RCC 7860 (cell line): ENCODE results near the gene FAM216B.
"Not testable (repeated sequence)": the region's sequence is repeated elsewhere in the genome, so short reads cannot be mapped to it uniquely, and the experiment has no call there.

Experiments
- DNase-seq: peaks from one replicate; pipeline ENCODE4 v3.0.0-alpha.2; 2015; ENCODE audit warnings: low spot score
- FAIRE-seq: peaks from 2 replicates; lab custom pipeline; 2012; peaks lifted over from hg19 to GRCh38; lab: Jason Lieb, UNC

The FAM216B gene

DNA sequence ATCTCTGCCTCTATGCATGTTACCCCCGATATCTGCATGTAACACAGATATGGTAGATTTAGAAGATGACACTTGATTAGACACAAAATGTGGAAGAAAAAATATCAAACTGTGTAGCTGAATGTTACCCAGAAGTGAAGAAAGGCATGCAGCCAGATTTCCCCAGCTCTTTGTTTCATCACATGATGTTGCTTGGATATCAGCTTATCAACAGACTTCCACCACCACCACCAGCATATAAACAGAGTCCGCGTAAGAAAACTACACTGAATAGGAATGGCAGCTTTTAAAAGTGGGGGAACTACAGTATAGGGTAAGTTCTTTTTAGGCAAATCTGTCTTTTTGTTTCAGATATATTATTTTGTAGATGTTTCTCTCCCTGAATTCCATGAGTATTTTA is at the start of gene FAM216B:
TSS of gene FAM216B (plus strand) at position 233 of the 400 bp plus-strand sequence. CDS start 2,484 bp downstream, outside the sequence.
- no peak for FAIRE-seq

DNA sequence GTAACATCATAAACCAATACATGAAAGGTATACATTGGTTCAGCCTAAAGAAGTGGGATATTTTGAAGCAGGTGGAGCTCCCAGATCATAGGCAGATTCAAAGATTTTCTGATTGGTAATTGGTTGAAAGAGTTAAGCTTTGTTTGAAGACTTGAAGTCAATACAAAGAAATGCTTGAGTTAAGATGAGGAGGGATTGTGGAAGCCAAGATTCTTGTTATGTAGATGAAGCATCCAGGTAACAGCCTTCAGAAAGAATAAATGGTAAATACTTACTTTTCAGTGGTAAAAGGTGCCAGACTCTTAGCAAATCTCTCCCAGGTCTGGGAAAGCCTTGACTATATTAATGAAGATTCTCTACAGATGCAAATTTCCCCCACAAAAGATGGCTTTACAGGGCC is 49.3 kb upstream of the FAM216B start:
- DNase-seq: no peak

More for the DNA sequence above, at the start of gene FAM216B:
- DNase-seq: no peak

DNA sequence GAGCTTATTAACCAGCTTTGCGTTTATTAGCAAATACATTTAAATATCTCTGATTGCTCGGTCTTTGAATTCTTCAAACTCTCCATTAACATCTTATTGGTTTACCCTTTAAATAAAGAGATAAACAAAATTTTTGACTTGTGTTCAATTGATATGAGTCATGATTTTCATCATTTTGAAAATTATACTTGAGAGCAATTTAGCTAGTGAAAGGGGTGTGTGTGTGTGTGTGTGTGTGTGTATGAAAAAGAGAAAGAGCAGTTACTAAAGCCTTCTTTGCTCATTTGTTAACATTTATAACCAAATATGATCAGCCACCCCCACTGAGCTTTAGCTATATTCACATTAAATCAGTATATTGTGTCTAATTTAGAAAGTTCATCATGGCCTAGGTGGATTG is 48.3 kb upstream of the FAM216B start:
- no peak for DNase-seq
- no peak for FAIRE-seq

More for the DNA sequence above, 49.3 kb upstream of the FAM216B start:
- FAIRE-seq: no peak

DNA sequence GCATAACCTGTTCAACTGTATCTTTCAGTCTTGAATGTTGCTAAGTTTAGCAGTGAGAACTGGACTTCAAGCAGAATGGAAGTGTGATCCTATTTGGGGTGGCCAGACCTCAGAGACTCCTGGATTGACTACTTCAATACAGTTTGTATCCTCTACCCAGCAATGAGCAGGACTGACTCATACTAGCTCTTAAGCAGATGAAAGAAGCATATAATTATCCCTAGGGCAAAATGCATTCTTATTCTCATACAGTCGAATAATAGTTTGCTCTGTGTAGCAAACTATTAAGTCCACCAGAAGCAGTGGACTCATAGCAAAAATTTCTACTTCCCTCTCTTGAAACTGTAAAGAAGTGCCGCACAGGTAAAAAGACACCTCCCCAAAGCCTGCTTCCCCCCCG is 46.4 kb upstream of the FAM216B start:
- FAIRE-seq (no peak), DNase-seq (no peak)

DNA sequence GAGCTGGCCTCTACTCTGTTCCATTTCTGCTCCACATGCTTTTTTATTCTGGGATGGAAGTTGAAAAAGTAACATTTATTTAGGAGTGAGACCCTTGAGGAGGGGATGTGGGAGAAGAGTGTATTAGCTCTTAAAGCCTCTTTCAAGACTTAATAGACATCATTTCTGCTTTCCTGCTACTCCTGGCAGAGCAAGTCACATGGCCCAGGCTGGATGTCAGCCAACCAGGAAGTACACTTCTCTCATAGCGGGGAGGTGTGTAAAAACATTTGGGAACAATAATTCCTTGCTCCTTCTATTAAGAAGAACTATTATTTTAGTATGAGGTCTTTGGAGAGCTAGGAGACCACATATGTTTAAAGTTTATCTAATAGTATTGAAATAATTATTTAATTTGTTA is 40.6 kb upstream of the FAM216B start:
- DNase-seq: no peak
- no peak for FAIRE-seq

DNA sequence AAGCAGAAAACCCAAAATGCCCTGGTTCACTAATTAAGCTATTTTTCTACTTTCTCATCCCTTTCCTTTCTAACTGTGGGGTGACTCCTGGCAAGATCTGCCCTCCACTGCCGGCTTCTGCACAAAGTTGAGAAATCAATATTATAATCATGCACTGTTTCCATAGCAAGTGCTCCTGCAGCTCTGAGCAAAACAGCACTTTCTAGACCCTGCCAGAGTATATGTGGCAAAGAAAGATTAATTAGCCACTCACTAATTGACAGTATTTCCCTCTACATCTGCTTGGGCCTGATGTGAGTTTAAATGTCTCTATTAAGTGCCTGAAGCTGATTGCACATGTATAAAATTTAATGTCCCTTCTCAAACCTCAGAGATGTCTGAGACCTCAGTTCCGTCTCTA is 39.5 kb upstream of the FAM216B start:
- FAIRE-seq: no peak

DNA sequence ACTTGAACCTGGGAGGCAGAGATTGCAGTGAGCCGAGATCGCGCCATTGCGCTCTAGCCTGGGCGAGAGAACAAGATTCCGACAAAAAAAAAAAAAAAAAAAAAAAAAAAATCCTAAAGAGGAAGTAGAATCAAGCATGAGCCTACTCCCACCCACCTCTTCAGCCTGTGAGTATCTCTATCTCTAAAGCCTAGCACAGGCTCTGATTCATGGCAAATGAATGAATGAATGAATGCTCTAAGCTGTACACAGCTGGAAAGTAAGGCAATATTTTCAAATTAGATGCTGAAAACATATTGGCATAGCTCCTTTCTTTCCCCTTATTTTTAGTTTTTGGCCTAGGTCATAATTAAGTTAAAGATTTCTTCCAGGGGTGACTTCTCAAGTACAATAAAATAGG is 35.7 kb upstream of the FAM216B start:
- DNase-seq (no peak), FAIRE-seq (no peak)

More for the DNA sequence above, 39.5 kb upstream of the FAM216B start:
- DNase-seq: no peak

DNA sequence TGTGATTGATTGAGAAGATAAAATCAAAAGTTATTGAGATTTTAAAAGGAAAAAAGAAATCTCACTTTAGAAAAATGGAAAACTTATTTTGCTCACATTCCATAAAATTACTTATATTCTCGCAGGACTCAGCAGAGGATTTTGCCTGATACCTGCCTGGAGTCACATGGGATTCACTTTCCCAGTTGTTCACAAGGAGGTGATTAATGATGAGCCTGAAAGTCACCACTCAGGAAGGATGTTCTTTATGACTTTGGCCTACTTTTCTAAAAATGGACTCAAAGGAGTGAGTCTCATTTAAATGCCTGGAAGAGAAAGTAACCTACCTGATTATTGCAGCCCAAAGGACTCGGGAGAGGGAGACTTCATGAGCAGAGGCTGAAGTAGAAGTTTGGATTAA is 34.5 kb upstream of the FAM216B start:
- FAIRE-seq: no peak
- no peak for DNase-seq

DNA sequence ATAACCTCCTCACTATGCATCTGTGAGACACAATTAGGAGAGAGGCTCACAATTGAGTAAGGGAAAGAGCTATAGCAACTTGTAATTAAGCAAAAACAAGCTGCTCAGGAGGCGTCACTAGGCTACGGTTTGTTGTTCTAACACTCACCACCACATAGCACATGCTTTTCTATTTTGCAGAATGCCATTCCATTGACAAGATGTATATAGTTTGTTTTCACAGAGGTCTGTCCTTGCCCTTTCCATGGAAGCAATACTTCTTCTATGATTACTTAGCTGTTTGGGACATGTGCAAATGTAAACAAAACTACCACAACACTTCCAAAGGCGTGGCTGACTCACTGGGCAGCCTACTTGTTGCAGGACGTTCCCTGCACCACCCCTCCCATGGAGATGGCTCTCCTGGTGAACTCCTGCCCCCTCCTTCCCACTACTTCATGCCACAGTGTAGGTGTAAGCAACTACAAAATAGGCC is 33.9 kb upstream of the FAM216B start:
- FAIRE-seq: no peak

DNA sequence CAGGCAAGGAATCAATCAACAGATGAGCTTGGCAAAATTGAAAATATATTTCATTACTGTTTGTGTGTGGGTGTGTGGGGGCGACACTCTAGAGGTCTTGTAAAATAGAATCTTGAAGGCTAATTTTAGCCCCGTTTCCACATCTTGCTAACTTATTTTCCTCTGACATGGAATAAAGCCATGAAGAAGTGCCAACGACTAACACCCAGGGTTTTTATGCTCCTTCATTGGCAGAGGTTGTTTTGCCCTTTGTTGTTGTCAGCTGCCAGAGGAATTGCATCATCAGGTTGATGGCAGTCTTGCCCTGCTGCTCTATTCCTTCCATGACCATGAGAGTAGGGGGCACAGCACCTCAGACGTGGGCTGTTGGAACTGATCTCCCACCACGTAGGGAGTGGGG is 30.6 kb upstream of the FAM216B start:
- no peak for DNase-seq
- FAIRE-seq: no peak

More for the DNA sequence above, 33.9 kb upstream of the FAM216B start:
- DNase-seq: no peak

DNA sequence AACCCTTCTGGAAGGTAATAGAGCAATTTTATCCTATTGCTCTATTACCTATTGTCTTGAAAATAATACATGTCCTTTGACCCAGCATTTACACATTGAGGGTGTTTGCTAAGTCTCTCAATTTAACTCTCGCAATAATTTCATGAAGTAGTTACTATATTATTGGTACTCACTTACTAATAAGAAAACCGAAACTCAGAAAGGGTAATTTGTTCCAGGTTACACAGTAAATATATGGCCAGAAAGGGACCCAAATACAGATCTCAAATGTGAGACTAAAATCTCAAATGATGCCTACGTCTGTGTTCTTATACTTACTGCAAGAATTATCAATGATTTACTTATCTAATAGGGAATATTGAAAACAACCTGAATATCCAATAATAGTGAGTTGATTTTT is 29.7 kb upstream of the FAM216B start:
- no peak for DNase-seq
- FAIRE-seq: no peak

DNA sequence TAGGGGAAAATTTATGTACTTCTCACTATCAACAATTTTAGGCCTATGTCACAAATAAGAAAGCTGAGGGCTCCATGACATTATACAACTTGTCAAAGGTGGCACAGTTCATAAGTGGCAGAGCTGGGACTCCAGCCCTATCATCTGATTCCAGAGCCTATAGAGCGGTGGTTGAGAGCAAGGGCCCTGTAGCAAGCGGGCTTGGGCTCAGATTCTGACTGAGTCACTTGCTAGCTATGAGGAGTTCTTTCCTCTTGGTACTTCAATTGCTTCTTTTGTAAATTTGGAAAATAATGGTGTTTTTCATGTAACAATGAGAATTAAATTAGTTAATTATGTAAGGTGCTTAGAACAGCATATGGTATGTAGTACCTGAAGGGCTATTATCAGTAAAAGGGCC is 28.7 kb upstream of the FAM216B start:
- no peak for DNase-seq
- FAIRE-seq: no peak

DNA sequence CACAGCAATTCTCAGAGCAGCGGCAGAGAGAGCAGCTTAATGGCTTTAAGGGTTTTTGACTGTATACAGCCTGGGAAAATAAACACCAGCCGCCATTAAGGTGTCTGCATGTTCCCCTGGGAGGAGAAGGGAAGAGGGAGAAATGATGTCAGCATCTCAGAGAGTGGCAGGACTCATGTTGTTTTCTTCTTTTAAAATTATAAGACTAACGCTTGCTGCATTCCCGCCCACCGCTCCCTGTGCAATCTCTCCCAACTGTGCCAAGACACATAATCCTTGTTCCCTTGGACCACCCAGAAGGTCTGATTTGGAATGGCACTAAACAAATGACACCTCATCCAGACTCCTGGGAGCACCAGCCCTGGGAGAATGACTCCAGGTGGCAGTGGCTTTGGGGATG is 27.7 kb upstream of the FAM216B start:
- FAIRE-seq (no peak), DNase-seq (no peak)

DNA sequence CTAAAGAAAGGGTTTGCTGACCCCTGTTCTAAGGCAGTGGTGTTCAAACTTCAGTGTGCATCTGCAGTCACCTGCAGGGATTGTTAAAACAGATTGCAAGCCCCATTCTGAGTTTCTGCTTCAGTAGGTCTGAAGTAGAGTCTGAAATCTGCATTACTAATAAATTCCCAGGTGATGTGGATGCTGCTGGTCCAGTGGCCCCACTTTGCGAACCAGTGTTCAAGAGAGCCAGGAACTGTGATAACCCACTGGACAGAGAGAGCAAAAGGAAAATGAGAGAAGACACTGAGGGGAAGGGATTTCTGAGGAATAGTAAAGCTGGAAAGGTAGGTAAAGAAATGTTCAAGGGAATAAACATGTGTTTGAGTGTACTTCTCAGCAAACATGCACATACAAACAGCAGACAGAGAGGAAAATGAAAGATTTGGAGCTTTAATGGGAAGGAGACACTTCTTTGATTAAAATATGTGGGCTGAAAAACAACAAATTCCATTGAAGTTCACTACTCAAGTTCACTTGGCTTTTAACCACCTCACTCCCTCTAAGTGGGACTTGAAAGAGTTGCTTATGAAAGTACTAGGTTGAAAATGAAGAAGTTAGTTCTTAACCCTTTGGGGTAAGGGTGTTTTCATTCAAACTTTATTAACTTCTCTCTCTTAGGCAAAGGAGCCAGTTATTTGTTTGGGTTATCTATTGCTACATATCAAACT is 26.4 kb upstream of the FAM216B start:
- DNase-seq (no peak), FAIRE-seq (no peak)

DNA sequence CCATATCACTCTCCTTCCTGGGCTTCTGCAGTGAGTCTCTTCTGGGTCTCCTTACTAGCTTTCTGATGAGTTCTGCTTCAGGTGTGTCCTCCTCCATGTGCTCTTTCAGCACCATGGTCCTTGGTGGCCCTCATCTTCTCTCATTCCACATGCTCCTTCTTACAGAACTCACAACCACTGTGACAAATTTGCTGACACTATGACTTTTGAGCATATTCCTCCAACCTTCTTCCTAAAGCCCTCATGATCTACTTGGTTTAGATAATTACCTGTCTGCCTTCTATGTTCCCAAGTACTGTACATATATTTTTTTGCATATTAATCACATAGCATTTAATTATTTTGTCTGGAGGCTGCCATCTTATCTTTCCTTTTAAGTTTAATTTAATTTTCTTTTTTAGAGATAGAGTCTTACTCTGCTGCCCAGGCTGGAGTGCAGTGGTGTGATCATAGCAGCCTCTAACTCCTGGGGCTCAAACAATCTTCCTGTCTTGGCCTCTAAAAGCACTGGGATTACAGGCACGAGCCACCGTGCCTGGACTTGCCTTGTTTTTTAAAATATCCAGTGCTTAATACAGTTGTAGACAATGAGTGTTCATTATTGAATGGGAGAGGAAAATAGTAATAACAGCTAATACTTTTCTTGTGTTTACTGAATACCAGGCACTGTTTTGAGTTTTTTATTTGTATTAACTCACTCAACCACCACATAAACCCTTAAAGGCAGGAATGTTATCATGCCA is 23.5 kb upstream of the FAM216B start:
- no peak for FAIRE-seq
- DNase-seq: no peak

DNA sequence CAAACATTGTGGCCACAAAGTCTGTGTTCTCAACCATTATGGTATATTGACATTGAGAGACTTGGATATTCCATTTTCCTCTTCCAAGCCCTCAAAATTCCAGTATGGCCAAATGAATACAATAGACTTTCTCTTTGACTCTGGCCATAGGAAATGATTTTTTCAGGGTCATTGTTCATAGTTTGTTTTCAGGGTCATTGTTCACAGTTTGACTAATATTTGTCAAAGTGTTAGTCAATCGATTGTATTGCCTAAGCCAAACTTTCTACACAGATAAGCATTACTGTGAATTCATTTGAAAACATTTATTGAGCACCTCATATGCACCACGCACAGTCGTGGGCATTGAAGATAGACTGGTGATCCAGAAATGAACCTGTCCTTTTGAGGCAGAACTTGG is 22.9 kb upstream of the FAM216B start:
- DNase-seq (no peak), FAIRE-seq (no peak)

DNA sequence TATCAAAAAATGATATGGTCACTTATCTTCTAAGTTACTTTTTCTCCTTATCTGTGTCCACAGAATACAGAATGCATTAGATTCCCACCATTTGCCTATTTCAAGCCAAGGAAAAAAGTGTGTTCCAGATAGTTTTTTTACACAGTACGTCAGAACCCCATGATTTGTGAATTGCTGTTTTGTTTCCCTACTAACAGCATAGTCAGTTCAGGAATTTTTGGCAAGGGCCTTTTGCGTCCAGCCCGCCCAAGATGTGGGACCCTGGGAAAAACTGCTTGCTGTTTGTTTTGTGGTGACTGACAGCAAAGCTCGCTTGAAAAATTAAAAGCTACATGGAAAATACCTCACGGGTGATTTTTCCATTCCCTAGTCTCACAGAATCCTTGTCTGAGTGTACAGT is 20.4 kb upstream of the FAM216B start:
- FAIRE-seq (no peak), DNase-seq (no peak)

DNA sequence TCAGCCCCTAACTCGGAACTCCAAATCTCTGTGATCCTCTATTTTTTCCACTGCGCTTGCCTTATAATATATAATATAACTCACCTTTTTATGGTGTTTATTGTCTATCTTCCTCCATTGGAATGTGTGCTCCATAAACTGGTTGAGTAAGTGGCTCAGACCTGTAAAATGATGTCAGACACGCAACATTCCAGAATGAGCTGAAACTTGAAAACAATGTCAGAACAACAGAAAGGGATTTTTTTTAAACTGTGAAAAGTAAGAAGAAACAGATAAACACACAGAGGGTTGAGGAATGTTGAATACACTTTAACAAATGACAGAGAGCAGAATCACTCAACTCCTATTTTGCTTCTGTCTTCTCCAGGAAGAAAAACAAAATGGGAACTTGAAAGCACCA is 19.1 kb upstream of the FAM216B start:
- DNase-seq: no peak
- no peak for FAIRE-seq

DNA sequence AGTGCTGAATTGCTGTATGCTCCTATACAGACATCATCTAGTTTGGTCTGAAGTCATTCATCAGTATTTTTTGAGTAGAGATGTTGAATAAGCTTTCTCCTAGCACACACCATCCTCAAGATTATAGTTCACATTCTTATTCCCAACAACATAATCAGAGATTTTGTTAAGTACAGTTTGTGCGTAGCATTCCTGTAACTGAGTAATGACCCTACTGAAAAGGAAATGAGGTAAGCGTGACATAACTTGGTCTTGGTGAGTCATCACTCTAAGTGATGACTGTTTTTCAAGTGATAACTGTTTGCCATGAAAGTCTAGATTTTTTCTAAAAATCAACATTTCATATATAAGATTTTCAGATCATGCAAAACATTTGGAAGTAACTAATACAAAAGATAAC is 18.5 kb upstream of the FAM216B start:
- no peak for FAIRE-seq
- peak; percentile 32 for DNase-seq

DNA sequence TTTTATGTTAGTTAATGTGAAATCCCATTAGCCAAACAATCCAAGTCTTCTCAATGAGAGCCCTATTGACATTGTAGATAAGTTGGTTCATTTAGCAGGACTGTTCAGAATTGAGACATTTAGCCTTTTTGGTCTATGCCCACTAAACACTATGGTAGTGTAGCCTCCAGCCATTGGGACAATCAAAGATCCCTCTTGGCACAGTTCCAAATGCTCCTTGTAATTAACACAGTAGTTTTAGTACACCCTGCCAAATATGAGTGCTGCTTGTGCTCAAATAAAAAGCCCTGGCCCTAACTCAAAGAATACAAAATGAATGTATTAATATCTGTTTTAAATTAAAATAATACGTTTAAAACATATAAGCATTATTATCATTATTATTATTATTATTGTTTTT is 15.4 kb upstream of the FAM216B start:
- no peak for DNase-seq
- FAIRE-seq: no peak

DNA sequence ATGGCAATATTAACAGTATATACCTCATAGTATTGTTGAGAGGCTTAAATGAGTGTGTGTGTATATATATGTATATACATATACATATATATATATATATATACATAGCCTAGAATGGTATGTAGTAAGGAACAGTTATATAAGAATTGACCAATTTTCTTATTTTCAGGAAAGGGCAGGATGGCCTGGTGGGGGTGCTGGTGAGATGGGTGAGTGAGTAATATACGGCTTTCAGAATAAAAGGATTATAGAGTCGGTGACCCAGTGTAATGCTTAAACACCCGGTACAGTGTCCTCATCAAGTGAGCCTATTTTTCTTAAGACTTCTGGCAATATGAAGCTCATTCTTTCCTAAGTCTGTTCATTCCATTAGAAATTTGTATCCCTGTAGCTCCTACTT is 11.7 kb upstream of the FAM216B start:
- DNase-seq: no peak
- FAIRE-seq: no peak

DNA sequence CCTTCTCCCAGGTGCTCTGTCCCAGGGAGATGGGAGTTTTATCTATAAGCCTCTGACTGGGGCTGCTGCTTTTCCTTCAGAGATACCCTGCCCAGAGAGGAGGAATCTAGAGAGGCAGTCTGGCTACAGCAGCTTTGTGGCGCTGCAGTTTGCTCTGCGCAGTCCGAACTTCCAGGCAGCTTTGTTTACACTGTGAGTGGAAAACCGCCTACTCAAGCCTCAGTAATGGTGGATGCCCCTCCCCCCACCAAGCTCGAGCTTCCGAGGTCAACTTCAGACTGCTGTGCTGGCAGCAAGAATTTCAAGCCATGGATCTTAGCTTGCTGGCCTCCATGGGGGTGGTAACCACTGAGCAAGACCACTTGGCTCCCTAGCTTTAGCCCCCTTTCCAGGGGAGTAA is 4.8 kb upstream of the FAM216B start:
- DNase-seq, FAIRE-seq: not testable (repeated sequence)
